GM21528 (cell line): ENCODE measurements around the gene MAX.
"Not testable (repeated sequence)": the region's sequence is repeated elsewhere in the genome, so short reads cannot be mapped to it uniquely, and the experiment has no call there.

Experiments used
- ATAC-seq: cut with Tn5 transposase; IDR thresholded peaks from one replicate; pipeline ENCODE4 v1.9.1; 2021; ENCODE audit warnings: mild to moderate bottlenecking, moderate library complexity; ENCODE audit not compliant: unreplicated experiment, low FRiP score

MAX gene

DNA sequence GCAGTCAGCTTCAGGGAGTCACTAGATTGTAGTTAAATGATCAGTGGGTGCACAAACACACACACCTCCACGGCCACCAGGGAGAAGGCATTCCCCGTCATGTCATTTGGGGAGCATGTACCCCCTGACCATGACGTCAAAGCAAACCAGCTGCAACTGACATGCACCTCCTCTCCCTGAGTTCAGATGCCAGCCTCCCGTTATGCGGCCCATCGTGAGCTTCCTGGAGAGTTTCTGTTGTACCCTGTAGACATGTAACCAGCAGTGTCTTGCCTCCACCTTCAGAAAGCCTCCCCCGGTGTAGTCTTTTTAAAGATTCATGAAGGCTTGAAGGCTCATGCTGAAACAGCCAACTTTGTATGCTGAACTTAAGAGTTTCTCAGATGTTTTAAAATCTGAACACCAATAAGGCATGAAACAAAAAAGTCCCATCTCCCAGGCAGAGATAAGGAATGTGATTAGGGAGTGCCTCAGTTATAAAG lies 60.8 kb downstream of the MAX start:
- no peak for ATAC-seq

- no peak for ATAC-seq
Measured at GRCh38 chr14:65040666-65041433, 61.5 kb downstream of the MAX start.

GRCh38 chr14:65038966-65039365 lies 63.4 kb downstream of the MAX start:
- ATAC-seq, result no peak

DNA sequence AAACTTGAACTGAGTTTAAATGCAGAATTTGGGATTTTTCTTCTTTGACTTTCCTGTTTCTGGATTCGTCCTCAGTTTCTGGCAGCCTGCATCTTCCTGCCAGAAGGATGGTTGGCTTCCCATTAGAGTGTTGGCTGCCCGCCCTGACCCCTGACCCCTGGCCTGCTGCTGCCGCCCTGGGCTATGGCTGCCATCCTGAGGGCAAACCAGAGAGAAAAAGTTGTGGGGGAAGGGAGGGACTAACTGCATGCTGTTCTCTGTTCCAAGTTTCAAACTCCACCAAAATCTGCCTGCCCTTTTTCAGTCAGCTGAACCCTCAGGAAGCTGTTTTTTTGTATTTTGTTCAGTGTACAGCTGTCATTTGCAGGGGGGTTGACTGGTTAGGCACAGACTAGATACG lies 67.3 kb downstream of the MAX start:
- no peak for ATAC-seq

DNA sequence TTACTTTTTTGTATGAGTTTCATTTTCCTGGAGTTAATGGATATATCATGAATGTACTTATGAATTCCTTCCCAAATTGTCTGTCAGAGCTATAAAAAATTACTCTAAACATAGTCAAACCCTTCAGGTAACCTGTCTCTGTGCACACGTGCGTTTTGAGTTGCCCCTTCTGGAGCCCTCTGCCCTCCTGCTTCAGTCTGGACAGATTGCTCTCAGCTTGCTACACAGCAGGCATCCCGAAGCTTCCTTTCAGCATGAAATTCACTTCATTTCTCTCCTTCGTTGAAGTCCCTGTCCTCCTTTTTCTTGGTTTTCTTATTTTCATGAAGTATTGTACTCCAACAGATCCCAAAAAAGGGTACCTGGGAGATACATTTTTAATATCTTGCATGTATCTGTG lies 68.3 kb downstream of the MAX start:
- no peak for ATAC-seq

DNA sequence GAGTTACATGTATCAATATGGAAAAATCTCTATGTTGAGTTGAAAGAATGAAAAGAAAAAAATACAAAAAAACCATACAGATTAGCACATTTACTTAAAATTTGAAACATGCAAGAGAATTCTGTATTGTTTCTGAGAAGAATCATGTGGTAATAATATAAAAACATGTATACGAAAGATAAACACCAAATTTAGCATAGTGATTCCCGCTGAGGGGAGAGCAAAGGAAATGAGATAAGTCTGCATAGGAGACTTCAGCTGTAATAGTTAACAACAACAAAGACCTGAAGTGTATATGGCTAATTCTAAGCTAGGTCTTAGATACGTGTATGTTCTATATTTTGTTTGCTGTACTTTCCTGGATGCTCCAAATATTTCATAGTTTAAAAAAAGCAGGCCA lies 69.1 kb downstream of the MAX start:
- ATAC-seq, result no peak

DNA sequence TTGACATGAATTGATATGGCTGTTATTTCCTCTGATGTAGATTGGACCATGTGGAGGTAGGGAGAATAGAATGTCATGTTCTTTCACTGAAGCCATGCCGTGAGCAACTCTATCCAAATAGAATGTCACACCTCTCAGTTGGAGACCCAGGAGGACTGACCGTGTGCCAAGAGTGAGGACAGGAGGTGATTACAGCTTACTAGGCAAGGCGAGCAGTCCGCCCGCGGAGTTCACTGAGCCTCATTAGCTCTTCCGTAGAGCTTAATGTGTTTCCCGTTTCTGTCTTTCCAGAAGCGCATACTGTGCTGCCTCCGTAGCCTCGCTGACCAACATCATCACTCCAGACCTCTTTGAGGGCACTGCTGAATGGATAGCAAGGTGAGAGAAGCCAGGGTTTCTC lies 70.0 kb downstream of the MAX start:
- ATAC-seq, result no peak

DNA sequence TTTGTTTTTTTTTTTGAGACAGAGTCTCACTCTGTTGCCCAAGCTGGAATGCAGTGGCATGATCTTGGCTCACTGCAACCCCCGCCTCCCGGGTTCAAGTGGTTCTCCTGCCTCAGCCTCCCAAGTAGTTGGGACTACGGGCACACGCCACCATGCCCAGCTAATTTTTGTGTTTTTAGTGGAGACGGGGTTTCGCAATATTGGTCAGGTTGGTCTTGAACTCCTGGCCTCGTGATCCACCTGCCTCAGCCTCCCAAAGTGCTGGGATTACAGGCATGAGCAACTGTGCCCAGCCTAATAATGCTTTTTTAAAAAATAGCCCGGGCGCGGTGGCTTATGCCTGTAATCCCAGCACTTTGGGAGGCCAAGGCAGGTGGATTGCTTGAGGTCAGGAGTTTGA lies 71.0 kb downstream of the MAX start:
- ATAC-seq, result not testable (repeated sequence)

DNA sequence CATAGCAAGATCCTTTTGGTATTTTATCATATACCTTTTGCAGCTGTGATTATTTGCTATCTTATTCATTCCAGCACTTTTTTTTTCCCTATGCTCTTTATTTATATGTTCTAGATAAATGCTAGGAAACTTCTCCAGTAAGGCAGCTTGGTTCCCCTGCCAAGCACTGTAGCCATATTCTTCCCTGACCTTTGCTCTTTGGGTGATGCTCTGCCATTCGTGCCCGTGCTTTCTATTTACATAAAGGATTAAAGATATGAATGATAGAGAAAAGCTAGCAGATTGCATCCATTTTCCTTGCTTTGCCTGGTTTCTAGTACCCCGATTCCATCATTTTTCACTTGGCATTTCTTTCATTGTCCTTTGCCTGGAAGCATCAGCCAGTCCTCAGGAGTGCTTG lies 73.4 kb downstream of the MAX start:
- no peak for ATAC-seq

GRCh38 chr14:65027127-65027799 lies 75.1 kb downstream of the MAX start:
- no peak for ATAC-seq

- no peak for ATAC-seq
Measured at GRCh38 chr14:65026526-65026925, 75.8 kb downstream of the MAX start.

DNA sequence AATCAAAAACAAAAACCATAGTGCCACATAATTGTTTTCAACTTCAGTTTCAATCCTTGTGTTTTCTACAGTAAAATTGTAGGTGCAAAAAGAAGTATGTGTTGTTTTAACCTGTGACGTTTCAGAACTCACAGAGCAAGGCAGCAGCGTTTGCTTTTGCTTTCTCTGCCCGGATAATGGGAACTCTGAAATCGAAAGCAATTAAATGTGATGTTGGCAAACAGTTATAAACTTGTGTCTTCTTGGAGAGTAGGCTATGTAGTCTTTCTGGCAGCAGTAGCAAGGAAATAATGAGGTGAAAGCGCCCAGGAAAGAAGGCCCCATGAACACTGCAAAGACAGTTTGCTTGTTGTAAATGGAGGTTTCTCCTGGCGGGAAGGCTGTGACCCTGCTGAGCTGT lies 76.5 kb downstream of the MAX start:
- ATAC-seq, result no peak
